OCI-LY3 (cell line): ENCODE results near the gene PFN4.

Experiments
- CTCF ChIP-seq: fragments of 200-600, 300-600 bp; sonication (generic); IDR thresholded peaks from 2 replicates; pipeline ENCODE4 v1.5.1; 2014; ENCODE audit warnings: antibody characterized with exemption, low read length, low read depth
- EZH2phosphoT487 ChIP-seq: fragments of 200-600 bp; shearing (Covaris generic); IDR thresholded peaks from 2 replicates; pipeline ENCODE4 v1.6.1; 2018; ENCODE audit warnings: antibody characterized with exemption, mixed run types, low read depth

GRCh38 chr2:24080701-24081100 is 42.4 kb downstream of the PFN4 start:
- no peak for TF ChIP-seq CTCF
- TF ChIP-seq EZH2phosphoT487, result no peak
